A673 (cell line): Measurements from ENCODE around the gene CLSTN2. TPM values are rescaled to one million over a fixed set of nuclear protein-coding genes. Genes with fewer than 3 reads are reported as not detected.

Experiments used
- BruUV-seq: library from RNA; stranded (reverse); fragments of 400-500 nt; replicated peaks from 2 replicates; lab custom pipeline; 2021; lab: Mats Ljungman, UMichigan
- CTCF ChIA-PET: fragments of 300-600 bp; sonication (Branson Sonifier 250); formaldehyde crosslinking; loops from one replicate; lab custom pipeline; 2022; ENCODE audit warnings: antibody characterized with exemption; lab: Charles Lee
- POLR2A ChIA-PET: fragments of 300-600 bp; sonication (Branson Sonifier 250); formaldehyde crosslinking; loops from one replicate; lab custom pipeline; 2022; ENCODE audit warnings: antibody characterized with exemption; ENCODE audit not compliant: low non-redundant PET; lab: Charles Lee
- DNase-seq: peaks from one replicate; pipeline ENCODE4 v3.0.0-alpha.2; 2015; ENCODE audit warnings: low spot score
- H3K27ac ChIP-seq: fragments of 200-600 bp; sonication (generic); 2 replicates; pipeline ENCODE4 v1.5.1; 2016; ENCODE audit warnings: mixed run types, low read depth, mild to moderate bottlenecking, mixed read lengths, antibody characterized with exemption, low read length; ENCODE audit not compliant: poor library complexity, severe bottlenecking
- H3K27me3 ChIP-seq: fragments of 200-600 bp; sonication (generic); replicated peaks from 2 replicates; pipeline ENCODE4 v1.6.1; 2017; ENCODE audit warnings: mixed run types, low read depth, mild to moderate bottlenecking, mixed read lengths, antibody characterized with exemption, low read length; ENCODE audit not compliant: insufficient read depth, poor library complexity
- H3K36me3 ChIP-seq: fragments of 200-600 bp; sonication (generic); 2 replicates; pipeline ENCODE4 v1.6.1; 2016; ENCODE audit warnings: mixed run types, mild to moderate bottlenecking, mixed read lengths, antibody characterized with exemption, low read length; ENCODE audit not compliant: insufficient read depth, poor library complexity, severe bottlenecking
- H3K4me1 ChIP-seq: fragments of 200-600 bp; sonication (generic); 2 replicates; pipeline ENCODE4 v1.6.1; 2017; ENCODE audit warnings: mixed run types, mild to moderate bottlenecking, mixed read lengths, antibody characterized with exemption, low read length; ENCODE audit not compliant: insufficient read depth, poor library complexity, severe bottlenecking
- H3K4me3 ChIP-seq: fragments of 200-600 bp; sonication (generic); 2 replicates; pipeline ENCODE4 v1.5.1; 2016; ENCODE audit warnings: low read depth, mixed run types, mild to moderate bottlenecking, mixed read lengths, low read length; ENCODE audit not compliant: poor library complexity, severe bottlenecking
- H3K9me3 ChIP-seq: fragments of 200-600 bp; sonication (generic); 2 replicates; pipeline ENCODE4 v1.6.1; 2016; ENCODE audit warnings: mixed run types, low read depth, mild to moderate bottlenecking, mixed read lengths, antibody characterized with exemption, low read length; ENCODE audit not compliant: poor library complexity, severe bottlenecking
- CTCF ChIP-seq: fragments of 300-800, 200-600 bp; sonication (generic); conservative IDR thresholded peaks from 2 replicates; pipeline ENCODE4 v1.5.1; 2017; ENCODE audit warnings: low read depth, mild to moderate bottlenecking, antibody characterized with exemption, low read length, moderate library complexity, mixed read lengths
- EZH2 ChIP-seq: fragments of 200-600 bp; sonication (generic); IDR thresholded peaks from 2 replicates; pipeline ENCODE4 v1.6.1; 2017; ENCODE audit warnings: borderline replicate concordance, low read depth, mild to moderate bottlenecking, mixed read lengths, antibody characterized with exemption, low read length; ENCODE audit not compliant: poor library complexity, severe bottlenecking
- intact Hi-C: fragments of 100-400 bp; cut with micrococcal nuclease; formaldehyde crosslinking; loops from one replicate; pipeline ENCODE4 v1.10.0; 2022; ENCODE audit not compliant: unreplicated experiment
- total RNA-seq: library from RNA; stranded (reverse); gene quantifications from 2 replicates; pipeline ENCODE4 v1.2.3, GENCODE V29; 2021

The CLSTN2 gene
- total RNA-seq, 1 experiment from 2014 or later: 50.7 TPM

DNA sequence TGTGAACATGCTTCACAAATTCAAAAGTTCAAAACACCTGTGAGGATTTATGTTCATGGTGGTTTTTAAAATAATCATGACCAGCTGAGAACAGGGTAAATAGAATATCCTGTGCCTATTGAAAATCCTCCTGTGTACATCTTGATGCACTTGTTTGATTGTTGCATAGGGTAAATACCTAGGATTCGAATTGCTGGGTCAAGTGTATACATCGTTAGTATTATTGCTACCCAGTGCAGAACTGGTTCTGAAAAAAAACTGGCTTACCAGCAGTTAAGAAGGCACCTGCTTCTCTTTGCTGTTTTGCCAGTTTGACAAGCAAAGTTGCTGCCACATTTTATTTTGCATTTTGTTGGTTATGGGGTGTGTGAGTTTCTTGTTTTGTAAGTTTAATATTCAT lies 272.6 kb downstream of the CLSTN2 start:
- intact Hi-C loops: no loop called here
- no peak for TF ChIP-seq CTCF
- ChIA-PET CTCF (no interaction called here), POLR2A (no interaction called here)
- BruUV-seq: no TSS peak
- H3K27ac ChIP-seq: no peak overlapping the region
- H3K27me3 ChIP-seq: no peaks in the 10 kb centered on the region
- H3K9me3 ChIP-seq: no peaks in the 10 kb centered on the region
- H3K36me3 ChIP-seq: no peaks in the 10 kb centered on the region
- DNase-seq: no peak
- no peak overlapping the region for H3K4me3 ChIP-seq
- no peaks in the 10 kb centered on the region for H3K4me1 ChIP-seq

- BruUV-seq: no TSS peak
- Histone ChIP-seq H3K4me3 (no peak overlapping the region), H3K4me1 (no peaks in the 10 kb centered on the region), H3K9me3 (no peaks in the 10 kb centered on the region), H3K27ac (no peak overlapping the region), H3K36me3 (no peaks in the 10 kb centered on the region), H3K27me3 (no peaks in the 10 kb centered on the region)
- intact Hi-C loops: no loop called here
- TF ChIP-seq EZH2 (no peak), CTCF (peak; percentile 54)
- POLR2A ChIA-PET: no interaction called here
- CTCF ChIA-PET: no interaction called here
- DNase-seq: peak; percentile 41
Observed at GRCh38 chr3:140216249-140216648, 281.3 kb downstream of the CLSTN2 start.

DNA sequence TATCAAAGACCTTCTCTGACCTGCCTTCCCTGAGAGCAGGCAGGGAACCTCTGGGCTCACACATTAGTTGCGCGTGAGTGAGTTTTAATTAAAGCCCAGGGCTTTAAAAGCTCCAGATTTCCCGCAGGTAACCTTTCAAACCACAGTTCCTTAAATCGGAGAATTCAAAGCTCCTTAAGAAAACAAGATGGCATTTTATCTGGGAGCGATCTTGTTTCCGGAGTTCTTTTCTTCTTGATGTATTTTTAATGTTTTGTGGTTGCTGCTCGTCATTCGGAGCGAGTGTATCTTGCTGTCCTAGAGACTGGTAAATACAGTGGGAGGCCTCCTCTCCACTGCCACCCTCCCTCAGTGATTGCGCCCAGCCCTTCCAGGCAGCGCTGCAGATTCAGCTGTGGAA lies 284.3 kb downstream of the CLSTN2 start:
- H3K27ac ChIP-seq: no peak overlapping the region
- no peak overlapping the region for H3K4me3 ChIP-seq
- ChIA-PET POLR2A (no interaction called here), CTCF (no interaction called here)
- no peaks in the 10 kb centered on the region for H3K4me1 ChIP-seq
- TF ChIP-seq EZH2 (no peak), CTCF (no peak)
- intact Hi-C loops: no loop called here
- H3K9me3 ChIP-seq: no peaks in the 10 kb centered on the region
- no peaks in the 10 kb centered on the region for H3K27me3 ChIP-seq
- H3K36me3 ChIP-seq: no peaks in the 10 kb centered on the region
- no TSS peak for BruUV-seq
- DNase-seq: no peak
